Measurements from ENCODE around the gene BCL2L1.
A peak's percentile ranks its signal among the peaks of the same experiment; 100 is the strongest.

BCL2L1 gene

GRCh38 chr20:31723319-31724078 lies 831 bp upstream of the BCL2L1 start:
- DNase-seq: peak; percentile 95

- DNase-seq: no peak
These were observed 326 bp upstream of the BCL2L1 start for GRCh38 chr20:31723069-31723318.

DNA sequence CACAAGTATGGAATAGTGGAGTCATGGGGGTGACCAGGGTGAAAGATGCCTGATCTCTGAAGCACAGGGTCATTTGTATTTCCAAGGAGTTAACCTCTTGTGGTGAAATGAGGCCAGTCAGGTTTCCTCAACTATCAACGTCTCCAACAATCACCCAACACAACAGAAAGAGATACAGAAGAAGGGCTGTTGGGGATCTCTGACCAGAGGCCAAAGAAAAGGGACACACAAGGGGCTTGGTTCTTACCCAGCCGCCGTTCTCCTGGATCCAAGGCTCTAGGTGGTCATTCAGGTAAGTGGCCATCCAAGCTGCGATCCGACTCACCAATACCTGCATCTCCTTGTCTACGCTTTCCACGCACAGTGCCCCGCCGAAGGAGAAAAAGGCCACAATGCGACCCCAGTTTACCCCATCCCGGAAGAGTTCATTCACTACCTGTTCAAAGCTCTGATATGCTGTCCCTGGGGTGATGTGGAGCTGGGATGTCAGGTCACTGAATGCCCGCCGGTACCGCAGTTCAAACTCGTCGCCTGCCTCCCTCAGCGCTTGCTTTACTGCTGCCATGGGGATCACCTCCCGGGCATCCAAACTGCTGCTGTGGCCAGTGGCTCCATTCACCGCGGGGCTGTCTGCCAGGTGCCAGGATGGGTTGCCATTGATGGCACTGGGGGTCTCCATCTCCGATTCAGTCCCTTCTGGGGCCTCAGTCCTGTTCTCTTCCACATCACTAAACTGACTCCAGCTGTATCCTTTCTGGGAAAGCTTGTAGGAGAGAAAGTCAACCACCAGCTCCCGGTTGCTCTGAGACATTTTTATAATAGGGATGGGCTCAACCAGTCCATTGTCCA lies 1.0 kb downstream of the BCL2L1 start:
- no peak for DNase-seq

DNA sequence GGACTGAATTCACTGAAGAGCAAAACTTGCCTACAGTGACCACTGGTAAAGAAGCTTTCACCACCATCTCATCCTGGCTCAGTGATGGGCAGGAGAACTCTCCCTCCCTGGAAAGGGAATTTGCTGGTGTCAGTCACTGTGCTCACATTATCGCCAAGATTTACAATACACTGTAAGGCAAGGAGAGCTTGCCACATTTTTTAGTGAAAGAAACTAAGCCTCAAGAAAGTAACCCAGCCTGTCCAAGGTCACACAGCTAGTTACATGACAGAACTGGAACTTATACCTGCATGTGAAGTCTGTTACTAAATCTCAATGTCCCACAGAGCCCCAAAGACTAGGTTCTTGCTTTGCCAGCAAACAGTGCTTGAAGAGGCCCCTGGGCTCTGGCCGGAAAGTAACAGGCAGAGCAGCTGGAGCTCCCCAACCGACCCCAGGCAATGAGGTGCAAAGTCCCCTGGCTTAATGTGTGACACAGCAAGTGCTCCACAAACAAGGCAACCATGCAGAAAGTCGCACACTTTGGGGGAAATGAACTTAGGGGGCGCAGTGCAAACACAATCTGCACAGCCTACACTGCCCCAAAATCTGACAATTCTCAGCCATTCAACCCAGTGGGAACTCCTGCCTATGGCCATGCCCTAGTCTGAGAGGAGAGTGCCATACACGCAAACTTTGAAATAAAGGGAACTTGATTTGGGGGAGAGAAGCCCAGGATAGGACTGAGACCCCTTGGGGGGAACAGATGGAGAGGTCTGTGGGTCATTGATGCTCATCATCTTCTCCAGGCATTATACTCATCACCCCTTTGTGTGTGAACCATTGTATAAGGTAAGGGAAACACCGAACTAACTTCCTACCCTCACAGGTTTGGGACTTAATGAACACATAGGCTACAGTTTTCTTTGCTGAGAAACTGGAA lies 1.9 kb downstream of the BCL2L1 start:
- DNase-seq: no peak

DNA sequence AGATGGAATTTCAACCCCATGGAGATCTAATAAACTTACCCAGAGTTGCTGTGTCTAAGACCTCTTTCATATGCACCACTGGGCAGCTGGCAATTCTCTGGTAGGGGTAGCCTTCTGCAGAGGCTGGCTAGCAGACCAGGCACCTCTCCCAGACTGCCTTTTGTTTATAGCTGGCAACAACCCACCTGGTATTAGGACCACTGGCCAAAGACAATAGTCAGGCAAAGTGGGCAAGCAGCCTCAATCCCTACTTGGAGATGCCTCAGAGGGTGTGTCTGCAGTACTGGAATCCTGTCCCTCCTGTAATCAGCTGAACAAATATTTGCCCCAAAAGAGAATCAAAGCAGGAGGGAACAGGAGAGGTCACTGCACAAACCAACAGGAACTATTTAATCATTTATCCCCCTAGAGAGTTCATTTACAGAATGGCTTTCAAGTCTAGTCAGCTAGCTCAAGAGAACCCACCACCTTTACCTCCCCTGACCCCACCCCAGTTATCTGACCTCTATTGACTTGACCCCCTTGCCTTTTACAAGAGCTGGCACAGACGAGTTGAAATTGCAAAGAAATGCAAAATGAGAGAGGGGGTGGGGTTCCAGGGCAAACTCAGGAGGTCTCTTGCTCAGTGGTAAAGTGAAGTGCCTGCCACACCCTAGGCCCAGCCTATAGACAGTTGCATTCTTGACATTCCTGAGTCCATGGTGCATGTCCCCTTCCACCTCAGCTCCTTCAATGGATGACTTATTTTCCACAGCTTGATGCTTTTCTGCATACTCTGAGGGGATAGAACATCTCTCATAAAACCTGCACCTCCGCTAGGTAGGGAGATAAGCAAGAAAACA lies 2.8 kb downstream of the BCL2L1 start:
- DNase-seq: peak; percentile 71

- peak; percentile 66 for DNase-seq
These were observed 3.6 kb downstream of the BCL2L1 start for GRCh38 chr20:31718952-31719643.

DNA sequence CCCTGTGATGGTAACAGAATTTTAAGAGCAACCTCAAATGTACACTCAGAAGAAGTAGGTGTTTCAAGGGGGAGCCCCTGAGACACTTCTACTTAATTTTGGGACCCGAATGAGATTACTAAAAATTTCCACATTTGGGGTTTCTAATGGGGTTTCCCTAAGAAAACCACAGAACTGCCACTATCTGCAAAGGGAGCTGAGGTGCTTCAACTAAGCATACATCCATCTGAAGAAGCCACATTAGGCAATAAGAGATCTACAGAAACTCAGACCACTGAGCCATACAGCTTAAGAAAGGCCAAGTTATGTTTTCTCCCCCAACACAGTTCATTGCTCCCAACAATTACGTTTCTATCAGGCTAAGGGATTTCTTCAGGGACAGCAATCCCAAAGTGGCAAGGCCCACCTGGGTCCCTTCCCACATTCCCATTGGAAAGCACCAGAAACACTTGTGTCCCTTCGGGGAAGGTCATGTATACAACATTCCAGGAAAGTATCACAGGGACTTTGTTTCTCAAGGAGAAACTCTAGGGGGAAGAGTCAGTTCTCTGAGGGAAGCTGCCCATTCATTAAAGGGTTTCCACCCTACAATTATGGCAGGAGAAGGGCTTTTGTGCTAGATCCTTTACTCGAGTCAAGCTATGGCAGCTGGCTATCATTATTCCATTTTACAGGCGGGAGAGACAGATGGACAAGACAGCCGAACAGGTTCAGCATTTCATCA lies 5.0 kb downstream of the BCL2L1 start:
- DNase-seq: no peak

DNA sequence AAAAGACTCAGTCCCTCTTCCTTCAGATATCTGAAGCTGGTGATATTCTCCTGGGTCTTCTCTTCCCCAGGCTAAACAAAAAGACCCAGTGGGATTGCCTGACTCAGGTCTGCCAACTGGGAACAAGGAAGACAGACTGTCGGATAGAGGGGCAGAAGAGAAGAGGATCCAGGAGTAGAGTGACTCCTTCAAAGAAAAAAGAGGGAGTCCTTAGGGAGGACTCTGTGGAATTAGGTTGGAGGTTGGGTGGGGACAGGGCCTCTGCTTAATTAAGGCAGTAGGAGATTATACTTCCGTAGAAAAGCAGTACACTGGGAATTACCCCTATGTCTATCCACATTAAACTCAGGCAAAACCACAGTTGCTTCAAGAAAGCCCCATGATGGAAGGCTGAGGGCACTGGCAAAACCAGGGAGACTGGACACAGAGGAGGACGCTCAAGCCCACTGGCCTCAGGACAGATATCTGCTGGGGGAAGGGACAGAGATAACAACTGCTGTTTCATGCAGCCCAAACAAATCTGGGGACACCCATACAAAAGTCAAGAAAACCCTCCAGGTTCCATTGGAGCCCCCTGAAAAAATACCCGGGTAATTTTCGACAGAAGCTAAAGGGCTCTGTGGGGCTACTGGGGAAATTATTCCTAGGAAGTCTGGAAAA lies 5.7 kb downstream of the BCL2L1 start:
- no peak for DNase-seq

DNA sequence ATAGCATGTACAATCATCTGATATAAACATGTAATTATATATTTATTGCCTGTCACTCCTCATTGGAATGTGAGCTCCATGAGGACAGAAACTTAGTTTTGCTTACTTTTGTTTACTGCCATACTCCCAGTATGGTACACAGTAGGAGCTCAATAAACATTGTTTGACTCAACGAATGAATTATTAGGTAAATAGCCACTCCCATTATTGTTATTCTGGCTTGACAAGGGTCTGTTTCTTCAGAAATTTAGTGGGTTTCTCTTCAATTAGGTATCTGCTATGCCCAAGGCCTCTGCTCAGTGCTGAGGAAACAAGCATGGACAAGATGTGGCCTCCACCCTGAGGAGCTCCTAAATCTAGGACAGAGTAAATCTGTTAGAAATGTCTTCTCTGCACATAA lies 6.3 kb downstream of the BCL2L1 start:
- no peak for DNase-seq

- no peak for DNase-seq
These were observed 6.9 kb downstream of the BCL2L1 start for GRCh38 chr20:31715766-31716165.

DNA sequence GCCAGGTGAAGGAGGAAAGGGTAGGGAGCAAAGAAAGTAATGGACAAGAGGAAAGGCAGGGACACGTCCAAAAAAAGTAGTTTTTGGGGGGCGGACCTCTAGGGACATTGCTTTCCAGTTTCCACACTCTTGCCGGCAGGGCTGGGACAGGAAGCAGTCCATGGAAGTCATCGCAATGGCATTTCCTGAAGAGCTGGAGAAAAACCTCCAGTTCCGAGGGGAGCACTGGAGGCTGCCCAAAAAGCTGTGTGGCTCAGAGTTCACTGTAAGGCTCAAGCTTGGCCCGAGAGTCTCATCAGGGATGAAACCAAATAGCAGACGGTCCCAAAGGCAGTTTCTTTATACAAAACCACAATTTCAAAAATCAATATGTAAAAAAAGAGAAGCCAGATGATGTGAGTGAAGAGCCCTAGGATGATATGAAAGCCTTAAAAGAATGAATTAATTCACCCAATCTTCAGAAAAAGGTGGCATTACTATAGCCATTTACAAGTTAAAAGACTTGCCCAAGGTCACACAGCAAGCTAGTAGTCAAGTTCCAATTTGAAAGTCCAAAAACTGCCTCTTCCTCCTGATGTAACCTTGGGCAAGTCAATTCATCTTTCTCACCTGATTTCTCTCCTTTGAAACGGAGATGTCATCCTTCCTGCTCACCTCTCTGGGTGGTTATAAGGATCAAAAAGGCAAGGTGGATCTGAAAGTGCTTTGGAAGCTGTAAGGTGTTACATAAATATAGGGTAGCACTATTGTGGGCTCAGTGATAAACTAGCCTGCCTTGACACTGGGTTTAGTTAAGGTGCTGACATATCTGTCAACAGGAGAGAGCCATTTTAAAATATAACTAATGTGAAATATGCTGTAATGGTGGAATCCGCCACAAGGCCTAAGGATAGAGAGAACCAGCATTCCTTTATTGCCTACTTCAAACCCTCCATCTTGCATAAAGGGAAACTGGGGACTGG lies 9.1 kb downstream of the BCL2L1 start:
- no peak for DNase-seq

DNA sequence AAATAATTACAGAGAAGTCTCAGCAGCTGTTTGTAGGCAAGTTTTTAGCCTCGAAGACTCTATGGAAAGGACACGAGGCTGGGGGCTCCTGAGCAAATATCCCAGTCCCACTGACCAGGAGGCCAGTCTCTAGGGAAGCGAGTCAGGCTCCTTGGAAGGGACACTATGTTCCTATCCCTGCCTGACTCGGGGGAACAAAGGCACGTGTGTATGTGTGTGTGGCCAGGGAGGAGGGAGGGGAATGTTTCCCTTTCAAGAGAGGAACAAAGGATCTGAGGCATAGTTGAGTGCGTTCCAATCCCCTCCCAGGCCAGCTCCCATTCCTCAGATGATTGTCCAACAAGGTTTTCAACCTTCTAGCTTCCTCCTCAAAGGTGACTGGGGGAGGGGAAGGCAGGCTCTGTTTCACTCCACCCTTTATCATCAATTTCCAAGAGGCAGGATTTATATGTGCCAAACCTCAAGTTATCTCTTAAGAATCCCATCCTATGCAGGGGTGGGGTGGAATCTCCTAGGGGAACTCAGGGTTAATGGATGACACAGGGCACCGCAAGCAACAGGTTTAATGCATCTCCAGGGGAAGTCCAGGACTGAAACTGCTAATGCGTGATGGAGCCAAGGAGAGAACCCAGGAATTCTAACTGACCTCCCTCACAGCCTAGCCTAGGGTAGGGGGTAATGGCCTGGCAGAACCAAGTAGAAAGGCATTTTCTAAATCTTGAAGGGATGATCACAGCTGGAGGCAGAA lies 9.9 kb downstream of the BCL2L1 start:
- peak; percentile 80 for DNase-seq

DNA sequence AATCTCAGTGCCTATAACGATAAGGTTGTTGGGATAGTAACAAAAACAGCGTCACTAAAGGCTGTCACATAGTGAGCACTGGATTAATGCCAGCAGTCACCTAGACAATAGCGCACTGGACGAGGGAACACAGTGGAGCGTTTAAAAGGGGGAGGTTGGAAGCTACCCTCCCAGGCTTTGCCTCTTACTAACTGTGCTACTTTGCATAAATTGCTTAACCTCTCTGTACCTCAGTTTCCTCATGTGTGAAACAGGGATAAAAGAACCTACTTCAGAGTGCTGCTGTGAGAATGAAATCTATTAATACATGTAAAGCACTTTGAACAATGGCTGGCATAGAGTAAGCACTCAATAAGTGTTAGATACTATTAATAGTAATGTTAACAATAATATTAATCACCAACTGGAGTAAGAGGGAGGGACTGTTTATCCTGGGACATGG lies 10.5 kb downstream of the BCL2L1 start:
- DNase-seq: peak; percentile 84

DNA sequence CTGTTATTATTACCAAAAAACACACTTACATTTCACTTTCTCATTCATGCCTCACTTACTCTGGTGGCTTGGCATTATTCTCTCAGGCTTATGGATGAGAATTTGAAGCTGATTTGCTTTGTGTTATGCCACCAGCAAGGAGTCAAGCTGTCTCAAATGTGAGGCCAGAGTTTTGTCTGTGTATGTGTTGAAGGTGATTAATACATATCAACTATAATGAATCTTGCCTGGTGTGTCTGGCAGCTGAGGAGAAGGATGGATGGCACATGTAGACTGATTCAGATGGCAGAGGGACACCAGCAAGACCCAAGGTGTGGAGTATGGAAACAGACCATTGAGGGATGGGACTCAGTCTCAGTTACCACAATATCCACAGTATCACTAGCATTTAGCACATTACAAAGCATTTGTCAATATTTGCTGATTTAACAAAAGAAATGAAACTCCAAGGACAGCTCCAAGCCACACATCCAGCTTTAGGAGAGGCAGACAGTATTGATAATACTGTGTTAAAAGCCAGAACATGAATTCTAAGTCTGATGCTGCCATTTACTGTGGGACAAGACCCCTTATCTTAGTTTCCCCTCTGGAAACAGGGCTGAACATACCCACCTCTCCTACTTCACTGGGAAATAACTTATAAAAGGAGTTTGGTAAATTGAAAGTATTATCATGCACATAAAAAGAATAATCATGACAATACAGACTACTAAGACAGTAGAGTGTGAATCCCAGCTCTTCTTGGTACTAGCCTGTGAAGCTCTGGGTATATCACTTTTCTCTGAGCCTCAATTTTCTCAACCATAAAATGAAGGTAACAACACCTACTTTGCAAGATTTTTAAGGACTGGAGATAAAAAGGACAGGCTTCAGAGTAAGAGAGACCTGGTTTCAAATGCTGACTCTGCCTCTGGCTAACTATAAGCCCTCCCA lies 11.2 kb downstream of the BCL2L1 start:
- peak; percentile 81 for DNase-seq

DNA sequence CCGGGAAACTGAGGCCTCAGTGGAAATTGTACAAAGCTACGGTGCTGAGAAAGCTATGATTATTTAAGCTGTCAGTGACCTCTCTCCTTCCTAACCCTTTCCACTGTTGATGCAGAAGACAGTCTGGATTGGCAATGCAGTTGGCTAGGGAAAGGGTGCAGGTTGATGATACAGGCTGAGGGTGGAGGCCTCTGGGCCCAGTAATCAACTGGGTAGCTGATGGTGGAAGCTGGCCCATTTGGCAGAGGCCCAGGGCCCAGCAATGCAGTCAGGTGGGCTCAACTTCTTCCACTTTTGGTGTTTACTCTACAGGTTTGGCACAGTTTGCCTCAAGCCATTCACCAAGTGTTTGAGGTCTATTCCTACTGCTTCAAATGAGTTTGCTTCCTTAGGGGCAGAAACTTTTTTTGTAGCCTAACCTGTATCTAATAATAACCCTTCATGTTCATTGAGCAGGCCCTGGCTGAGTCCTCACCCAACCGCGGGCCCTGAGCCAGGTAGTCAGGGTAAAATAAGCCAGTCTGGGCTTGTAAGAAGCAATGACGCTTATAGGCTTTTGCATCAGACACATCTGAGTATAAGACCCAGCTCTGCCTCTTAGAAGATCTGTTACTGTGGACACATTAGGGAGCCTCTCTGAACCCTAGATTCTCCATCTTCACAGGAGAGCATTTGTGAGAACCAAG lies 12.1 kb downstream of the BCL2L1 start:
- peak; percentile 72 for DNase-seq

GRCh38 chr20:31709939-31710338 lies 12.7 kb downstream of the BCL2L1 start:
- DNase-seq: no peak

Data from NCI-H2029 (cell line).